ENCODE results near the gene MORN3. TPM values are rescaled to one million over a fixed set of nuclear protein-coding genes. Genes with fewer than 3 reads are reported as not detected.
"Not testable (repeated sequence)": the region's sequence is repeated elsewhere in the genome, so short reads cannot be mapped to it uniquely, and the experiment has no call there.

Gene MORN3
- total RNA-seq, 1 donor from 2014 or later: 0.79 TPM

DNA sequence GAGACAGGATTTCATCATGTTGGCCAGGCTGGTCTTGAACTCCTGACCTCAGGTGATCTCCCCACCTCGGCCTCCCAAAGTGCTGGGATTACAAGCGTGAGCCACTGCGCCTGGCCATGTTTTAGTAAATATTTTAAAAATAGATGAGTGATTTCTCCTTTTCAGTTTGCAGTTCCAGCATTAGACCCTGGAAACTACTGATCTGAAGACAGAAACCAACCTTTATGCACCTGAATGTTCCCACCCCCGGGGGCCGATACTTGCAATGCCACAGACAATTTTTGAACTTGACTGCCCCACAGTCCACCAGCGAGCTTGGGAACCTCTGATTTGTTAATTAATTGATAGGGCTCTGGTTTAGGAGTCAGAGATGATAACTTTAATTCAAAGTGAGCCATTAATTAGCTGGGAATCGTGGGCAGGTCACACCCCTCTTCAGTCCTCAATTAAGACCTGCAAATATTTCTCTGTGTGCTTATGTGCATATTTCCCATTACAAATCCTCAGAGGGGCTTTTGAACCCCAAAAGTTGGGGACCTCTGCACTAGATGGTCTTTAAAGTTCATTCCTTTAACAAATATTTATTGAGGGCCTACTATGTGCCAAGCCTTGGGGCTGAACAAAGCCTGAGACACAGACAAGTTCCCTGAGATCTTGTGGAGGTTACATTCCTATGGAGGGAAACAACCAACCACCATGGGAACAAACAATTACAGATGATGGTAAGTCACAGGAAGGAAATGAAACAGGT is 39.0 kb upstream of the MORN3 start:
- no peak for FAIRE-seq

DNA sequence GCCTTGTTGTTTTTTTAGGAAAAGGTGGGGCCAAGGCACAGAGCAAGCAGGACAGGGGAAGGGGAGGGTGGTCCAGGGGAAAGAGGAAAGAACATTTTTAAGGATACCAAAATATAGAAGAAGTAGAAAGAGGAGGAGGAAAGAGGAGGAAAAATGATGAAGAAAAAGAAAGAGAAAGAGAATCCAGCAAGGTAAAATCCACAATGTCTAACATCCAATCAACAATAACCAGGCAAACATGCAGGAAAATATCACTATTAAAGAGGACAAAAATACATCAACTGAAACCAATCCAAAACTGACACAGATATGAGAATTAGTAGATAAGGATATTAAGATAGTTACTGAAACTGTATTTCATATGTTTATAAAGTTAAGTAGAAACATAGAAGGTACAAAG is 36.1 kb upstream of the MORN3 start:
- no peak overlapping the region for H3K4me3 ChIP-seq (ENCODE audit: low read depth, low read length)
- TF ChIP-seq, protein P1, sequence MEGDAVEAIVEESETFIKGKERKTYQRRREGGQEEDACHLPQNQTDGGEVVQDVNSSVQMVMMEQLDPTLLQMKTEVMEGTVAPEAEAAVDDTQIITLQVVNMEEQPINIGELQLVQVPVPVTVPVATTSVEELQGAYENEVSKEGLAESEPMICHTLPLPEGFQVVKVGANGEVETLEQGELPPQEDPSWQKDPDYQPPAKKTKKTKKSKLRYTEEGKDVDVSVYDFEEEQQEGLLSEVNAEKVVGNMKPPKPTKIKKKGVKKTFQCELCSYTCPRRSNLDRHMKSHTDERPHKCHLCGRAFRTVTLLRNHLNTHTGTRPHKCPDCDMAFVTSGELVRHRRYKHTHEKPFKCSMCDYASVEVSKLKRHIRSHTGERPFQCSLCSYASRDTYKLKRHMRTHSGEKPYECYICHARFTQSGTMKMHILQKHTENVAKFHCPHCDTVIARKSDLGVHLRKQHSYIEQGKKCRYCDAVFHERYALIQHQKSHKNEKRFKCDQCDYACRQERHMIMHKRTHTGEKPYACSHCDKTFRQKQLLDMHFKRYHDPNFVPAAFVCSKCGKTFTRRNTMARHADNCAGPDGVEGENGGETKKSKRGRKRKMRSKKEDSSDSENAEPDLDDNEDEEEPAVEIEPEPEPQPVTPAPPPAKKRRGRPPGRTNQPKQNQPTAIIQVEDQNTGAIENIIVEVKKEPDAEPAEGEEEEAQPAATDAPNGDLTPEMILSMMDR (IDR thresholded peaks at IDR 0.05; ENCODE audit: insufficient read depth, low read length, severe bottlenecking): no peak
- FAIRE-seq (no peak), DNase-seq (ENCODE audit: low read depth) (no peak)
- no peaks in the 10 kb centered on the region for H3K36me3 ChIP-seq (ENCODE audit: control insufficient read depth, insufficient read depth, low read length)
- H3K27me3 ChIP-seq (ENCODE audit: control insufficient read depth, insufficient read depth, low read length): no peaks in the 10 kb centered on the region

More for the DNA sequence above, 39.0 kb upstream of the MORN3 start:
- TF ChIP-seq, protein P1 (IDR thresholded peaks at IDR 0.05; ENCODE audit: insufficient read depth, low read length, severe bottlenecking): no peak
- no peaks in the 10 kb centered on the region for H3K27me3 ChIP-seq (ENCODE audit: control insufficient read depth, insufficient read depth, low read length)
- no peaks in the 10 kb centered on the region for H3K36me3 ChIP-seq (ENCODE audit: control insufficient read depth, insufficient read depth, low read length)
- DNase-seq (ENCODE audit: low read depth): no peak
- no peak overlapping the region for H3K4me3 ChIP-seq (ENCODE audit: low read depth, low read length)

DNA sequence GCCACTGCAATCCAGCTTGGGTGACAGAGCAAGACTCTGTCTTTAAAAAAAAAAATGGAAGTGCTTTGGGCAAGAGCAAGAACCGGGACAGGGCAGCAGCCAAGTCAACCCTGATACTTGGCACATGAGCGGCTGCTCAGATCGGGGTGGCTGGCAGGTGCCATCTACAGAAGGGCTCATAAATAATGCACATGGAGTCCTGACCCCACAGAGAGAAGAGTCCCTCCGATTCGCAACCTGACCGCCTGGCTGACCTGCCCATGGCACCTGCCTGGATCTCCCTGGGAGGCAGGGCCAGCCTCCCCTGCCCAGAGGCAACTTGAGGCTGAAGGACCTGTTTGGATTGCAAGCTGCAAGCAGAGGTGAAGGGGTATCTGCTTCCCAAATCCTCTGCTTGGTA is 33.5 kb upstream of the MORN3 start:
- FAIRE-seq (no peak), DNase-seq (ENCODE audit: low read depth) (no peak)
- TF ChIP-seq, protein P1 (IDR thresholded peaks at IDR 0.05; ENCODE audit: insufficient read depth, low read length, severe bottlenecking): no peak
- Histone ChIP-seq H3K36me3 (ENCODE audit: control insufficient read depth, insufficient read depth, low read length) (no peaks in the 10 kb centered on the region), H3K4me3 (ENCODE audit: low read depth, low read length) (no peak overlapping the region), H3K27me3 (ENCODE audit: control insufficient read depth, insufficient read depth, low read length) (no peaks in the 10 kb centered on the region)

DNA sequence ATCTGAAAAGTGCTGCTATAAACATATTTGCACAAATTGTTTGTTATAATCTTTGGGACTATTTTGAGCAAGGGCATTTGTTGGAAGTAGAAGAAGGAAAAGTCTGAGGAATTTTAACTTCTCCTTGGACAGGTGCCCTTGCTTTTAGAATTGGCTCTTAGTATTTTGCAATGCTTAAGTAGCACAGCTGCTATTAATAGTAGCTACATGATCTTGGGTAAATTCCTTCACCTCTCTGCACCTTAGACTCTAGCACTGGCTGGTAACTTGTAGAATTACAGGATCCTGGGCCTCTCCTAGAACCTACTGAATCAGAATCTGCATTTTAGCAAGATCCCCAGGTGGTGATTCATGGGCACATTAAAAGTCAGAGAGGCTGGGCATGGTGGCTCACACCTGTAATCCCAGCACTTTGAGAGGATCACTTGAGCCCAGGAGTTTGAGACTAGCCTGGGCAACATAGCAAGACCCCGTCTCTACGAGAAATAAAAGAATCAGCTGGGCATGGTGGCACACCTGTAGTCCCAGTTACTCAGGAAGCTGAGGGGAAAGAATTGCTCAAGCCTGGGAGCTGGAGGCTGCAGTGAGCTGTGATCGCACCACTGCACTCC is 32.3 kb upstream of the MORN3 start:
- Histone ChIP-seq H3K36me3 (ENCODE audit: control insufficient read depth, insufficient read depth, low read length) (no peaks in the 10 kb centered on the region), H3K4me3 (ENCODE audit: low read depth, low read length) (no peak overlapping the region), H3K27me3 (ENCODE audit: control insufficient read depth, insufficient read depth, low read length) (no peaks in the 10 kb centered on the region)
- DNase-seq (ENCODE audit: low read depth) (no peak), FAIRE-seq (no peak)
- TF ChIP-seq, protein P1 (IDR thresholded peaks at IDR 0.05; ENCODE audit: insufficient read depth, low read length, severe bottlenecking): no peak

DNA sequence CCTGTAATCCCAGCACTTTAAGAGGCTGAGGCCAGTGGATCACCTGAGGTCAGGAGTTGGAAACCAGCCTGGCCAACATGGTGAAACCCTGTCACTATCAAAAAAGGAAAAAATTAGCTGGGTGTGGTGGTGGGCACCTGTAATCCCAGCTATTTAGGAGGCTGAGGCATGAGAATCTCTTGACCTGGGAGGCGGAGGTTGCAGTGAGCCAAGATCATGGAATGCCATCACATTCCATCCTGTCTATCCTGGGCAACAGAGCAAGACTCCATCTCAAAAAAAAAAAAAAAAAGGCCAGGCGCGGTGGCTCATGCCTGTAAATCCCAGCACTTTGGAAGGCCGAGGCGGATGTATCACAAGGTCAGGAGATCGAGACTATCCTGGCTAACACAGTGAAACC is 28.4 kb upstream of the MORN3 start:
- not testable (repeated sequence) for DNase-seq (ENCODE audit: low read depth); H3K36me3 ChIP-seq (ENCODE audit: control insufficient read depth, insufficient read depth, low read length); H3K4me3 ChIP-seq (ENCODE audit: low read depth, low read length); H3K27me3 ChIP-seq (ENCODE audit: control insufficient read depth, insufficient read depth, low read length); FAIRE-seq

DNA sequence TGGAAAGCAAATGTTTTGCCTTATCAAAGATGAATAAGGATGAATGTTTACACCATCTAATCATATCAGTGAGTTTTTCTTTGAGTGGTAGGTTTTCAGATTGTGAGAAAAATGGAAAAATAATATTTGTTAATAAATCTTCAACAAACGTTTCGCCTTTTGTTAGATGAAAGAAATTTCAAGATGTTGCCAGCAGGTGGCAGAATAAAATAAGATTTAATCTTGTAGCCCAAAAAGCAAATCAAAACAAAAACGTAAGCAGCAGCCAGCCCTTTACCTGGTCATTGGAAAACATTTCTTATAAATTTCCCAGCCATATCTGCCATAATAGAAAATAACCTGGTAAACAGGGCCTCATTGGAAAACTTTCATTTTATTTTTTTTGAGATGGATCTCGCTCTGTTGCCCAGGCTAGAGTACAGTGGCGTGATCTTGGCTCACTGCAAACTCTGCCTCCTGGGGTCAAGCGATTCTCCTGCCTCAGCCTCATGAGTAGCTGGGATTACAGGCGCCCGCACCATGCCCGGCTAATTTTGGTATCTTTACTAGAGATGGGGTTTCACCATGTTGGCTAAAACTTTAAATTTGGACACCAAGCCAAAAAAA is 27.7 kb upstream of the MORN3 start:
- no peak for FAIRE-seq
- H3K27me3 ChIP-seq (ENCODE audit: control insufficient read depth, insufficient read depth, low read length): no peaks in the 10 kb centered on the region
- H3K4me3 ChIP-seq (ENCODE audit: low read depth, low read length): no peak overlapping the region
- TF ChIP-seq, protein P1 (IDR thresholded peaks at IDR 0.05; ENCODE audit: insufficient read depth, low read length, severe bottlenecking): no peak
- DNase-seq (ENCODE audit: low read depth): peak; percentile 57
- H3K36me3 ChIP-seq (ENCODE audit: control insufficient read depth, insufficient read depth, low read length): no peaks in the 10 kb centered on the region

All from bronchial epithelial cell (primary cell).